HCT116 (cell line): ENCODE data around the gene PTPRZ1. TPM values are rescaled to one million over a fixed set of nuclear protein-coding genes. Genes with fewer than 3 reads are reported as not detected.

ENCODE experiments used
- ATAC-seq: fragments of 200-7000 bp; cut with Tn5 transposase; 2 replicates; pipeline ENCODE4 v1.9.1; 2020; ENCODE audit warnings: mild to moderate bottlenecking, moderate library complexity
- BruUV-seq: library from RNA; stranded (reverse); fragments of 400-500 nt; replicated peaks from 2 replicates; lab custom pipeline; 2021; lab: Mats Ljungman, UMichigan
- CTCF ChIA-PET: fragments of 300-600 bp; sonication (Branson Sonifier 250); formaldehyde crosslinking; loops from one replicate; lab custom pipeline; 2021; ENCODE audit warnings: antibody characterized with exemption; lab: Charles Lee
- POLR2A ChIA-PET: fragments of 300-600, 350-600 bp; sonication (Branson Sonifier 250); formaldehyde crosslinking; loops from one replicate; lab custom pipeline; 2021; ENCODE audit warnings: antibody characterized with exemption; lab: Charles Lee
- RAD21 ChIA-PET, 2 experiments: fragments of 300-600 bp; sonication (Branson Sonifier 250); formaldehyde crosslinking; loops; one replicate each; lab custom pipeline; 2023; ENCODE audit warnings: low total read pairs in 2 of 2; ENCODE audit not compliant: uncharacterized antibody in 2 of 2, unreplicated experiment in 2 of 2, low non-redundant PET in 1 of 2; lab: Charles Lee
- DNase-seq: peaks from one replicate; pipeline ENCODE4 v3.0.0-alpha.2; 2010; ENCODE audit warnings: low read depth, low spot score
- H2AFZ ChIP-seq: fragments of 200-600 bp; shearing (Covaris generic), sonication (generic); 2 replicates; pipeline ENCODE4 v1.6.1; 2017; ENCODE audit warnings: low read depth, mixed run types, mixed read lengths, antibody characterized with exemption, low read length; ENCODE audit not compliant: poor library complexity, severe bottlenecking
- H3K27ac ChIP-seq: 2 replicates; pipeline ENCODE4 v1.5.1; 2012; ENCODE audit warnings: low read depth, low read length
- H3K27me3 ChIP-seq: fragments of 200-600 bp; sonication (generic); 2 replicates; pipeline ENCODE4 v1.6.1; 2016; ENCODE audit warnings: mixed run types, low read length, mixed read lengths; ENCODE audit not compliant: insufficient read depth
- H3K36me3 ChIP-seq, 2 experiments: fragments of 200-500 bp in 1 of 2; fragments of 200-600 bp in 1 of 2; sonication (Bioruptor generic) in 1 of 2; sonication (generic) in 1 of 2; 2 replicates each; pipeline versions ENCODE4 v1.5.1 to v1.6.1; 2014 to 2016; ENCODE audit warnings: low read length in 2 of 2, inconsistent platforms in 1 of 2, mixed read lengths in 1 of 2, mixed run types in 1 of 2; ENCODE audit not compliant: insufficient read depth in 2 of 2, control insufficient read depth in 1 of 2
- H3K4me1 ChIP-seq, 2 experiments: fragments of 200-600 bp in 1 of 2; sonication (generic) in 1 of 2; 2 replicates each; pipeline versions ENCODE4 v1.5.1 to v1.6.1; 2012 to 2017; ENCODE audit warnings: low read length in 2 of 2, inconsistent platforms in 1 of 2, mild to moderate bottlenecking in 1 of 2, mixed read lengths in 1 of 2, mixed run types in 1 of 2, moderate library complexity in 1 of 2; ENCODE audit not compliant: insufficient read depth in 2 of 2, control insufficient read depth in 1 of 2
- H3K4me2 ChIP-seq: fragments of 200-600 bp; sonication (generic); 2 replicates; pipeline ENCODE4 v1.6.1; 2017; ENCODE audit warnings: mixed run types, low read length, mixed read lengths
- H3K4me3 ChIP-seq, 2 experiments: fragments of 200-600 bp in 1 of 2; sonication (generic) in 1 of 2; replicated peaks in 1 of 2; 2 replicates each; pipeline ENCODE4 v1.5.1; 2011 to 2016; ENCODE audit warnings: low read length in 2 of 2, control low read depth in 1 of 2, low read depth in 1 of 2, mild to moderate bottlenecking in 1 of 2, mixed read lengths in 1 of 2, mixed run types in 1 of 2
- H3K79me2 ChIP-seq: fragments of 200-600 bp; sonication (generic); 2 replicates; pipeline ENCODE4 v1.6.1; 2017; ENCODE audit warnings: mild to moderate bottlenecking, mixed run types, low read length, moderate library complexity, mixed read lengths; ENCODE audit not compliant: insufficient read depth
- H3K9ac ChIP-seq: fragments of 200-600 bp; sonication (generic); 2 replicates; pipeline ENCODE4 v1.6.1; 2016; ENCODE audit warnings: low read length, mixed read lengths
- H3K9me2 ChIP-seq: fragments of 200-600 bp; sonication (generic), shearing (Covaris generic); 2 replicates; pipeline ENCODE4 v1.6.1; 2017; ENCODE audit warnings: mixed run types, mild to moderate bottlenecking, moderate library complexity; ENCODE audit not compliant: insufficient read depth
- H3K9me3 ChIP-seq, 2 experiments: fragments of 200-500 bp in 1 of 2; fragments of 200-600 bp in 1 of 2; sonication (Bioruptor generic) in 1 of 2; sonication (generic) in 1 of 2; 2 replicates each; pipeline ENCODE4 v1.6.1; 2014 to 2017; ENCODE audit warnings: low read length in 2 of 2, mixed read lengths in 2 of 2, inconsistent platforms in 1 of 2, low read depth in 1 of 2, mild to moderate bottlenecking in 1 of 2, mixed run types in 1 of 2, moderate library complexity in 1 of 2; ENCODE audit not compliant: control insufficient read depth in 1 of 2, insufficient read depth in 1 of 2
- H4K20me1 ChIP-seq: fragments of 200-600 bp; sonication (generic), shearing (Covaris generic); 2 replicates; pipeline ENCODE4 v1.6.1; 2017; ENCODE audit warnings: mixed run types, mild to moderate bottlenecking, moderate library complexity; ENCODE audit not compliant: insufficient read depth
- ATF3 ChIP-seq: IDR thresholded peaks from 2 replicates; pipeline ENCODE4 v1.6.1; 2012
- CBX3 ChIP-seq: IDR thresholded peaks from 2 replicates; pipeline ENCODE4 v1.6.1; 2012; ENCODE audit warnings: low read depth
- CEBPB ChIP-seq: IDR thresholded peaks from 2 replicates; pipeline ENCODE4 v1.6.1; 2012; ENCODE audit warnings: low read depth
- EGR1 ChIP-seq: IDR thresholded peaks from 2 replicates; pipeline ENCODE4 v1.6.1; 2012; ENCODE audit warnings: low read depth
- ELF1 ChIP-seq: IDR thresholded peaks from 2 replicates; pipeline ENCODE4 v1.6.1; 2012; ENCODE audit warnings: low read depth, borderline replicate concordance
- EZH2 ChIP-seq: fragments of 200-600 bp; sonication (generic); IDR thresholded peaks from 2 replicates; pipeline ENCODE4 v1.6.1; 2017; ENCODE audit warnings: antibody characterized with exemption, mixed run types
- EZH2phosphoT487 ChIP-seq: fragments of 200-600 bp; IDR thresholded peaks from 2 replicates; pipeline ENCODE4 v1.6.1; 2018; ENCODE audit warnings: antibody characterized with exemption, borderline replicate concordance
- FOSL1 ChIP-seq: IDR thresholded peaks from 2 replicates; pipeline ENCODE4 v1.6.1; 2012; ENCODE audit warnings: low read depth
- JUND ChIP-seq: IDR thresholded peaks from 2 replicates; pipeline ENCODE4 v1.6.1; 2012
- MAX ChIP-seq: IDR thresholded peaks from 2 replicates; pipeline ENCODE4 v1.6.1; 2012
- POLR2A ChIP-seq: IDR thresholded peaks from 2 replicates; pipeline ENCODE4 v1.7.0; 2011; ENCODE audit warnings: borderline replicate concordance; ENCODE audit not compliant: insufficient read depth, insufficient read length; ENCODE audit errors: extremely low read depth
- POLR2AphosphoS5 ChIP-seq: IDR thresholded peaks from 2 replicates; pipeline ENCODE4 v1.6.1; 2011; ENCODE audit warnings: mild to moderate bottlenecking, low read depth, low read length, moderate library complexity
- RAD21 ChIP-seq: IDR thresholded peaks from 2 replicates; pipeline ENCODE4 v1.6.1; 2012; ENCODE audit warnings: low read depth, mild to moderate bottlenecking
- SP1 ChIP-seq: IDR thresholded peaks from 2 replicates; pipeline ENCODE4 v1.6.1; 2012; ENCODE audit warnings: low read depth
- SRF ChIP-seq: IDR thresholded peaks from 2 replicates; pipeline ENCODE4 v1.6.1; 2012; ENCODE audit warnings: low read depth
- TCF7L2 ChIP-seq: IDR thresholded peaks from 2 replicates; pipeline ENCODE4 v1.7.0; 2011; ENCODE audit warnings: borderline replicate concordance, inconsistent platforms; ENCODE audit not compliant: insufficient read depth, insufficient read length; ENCODE audit errors: extremely low read depth
- YY1 ChIP-seq: IDR thresholded peaks from 2 replicates; pipeline ENCODE4 v1.6.1; 2011; ENCODE audit warnings: low read length, low read depth, moderate library complexity, mild to moderate bottlenecking; ENCODE audit not compliant: insufficient replicate concordance; ENCODE audit errors: extremely low read depth
- ZFX ChIP-seq: fragments of 450-650 bp; IDR thresholded peaks from 2 replicates; pipeline ENCODE4 v1.6.1; 2017
- intact Hi-C: fragments of 100-400 bp; cut with micrococcal nuclease; formaldehyde crosslinking; loops from 2 replicates; pipeline ENCODE4 v1.10.0; 2022
- total RNA-seq: library from RNA; stranded (reverse); gene quantifications from one replicate; pipeline ENCODE4 v1.2.1, GENCODE V29; 2021; ENCODE audit not compliant: unreplicated experiment
- TF ChIP-seq, protein P1 (sequence below): IDR thresholded peaks from 2 replicates; pipeline ENCODE4 v1.6.1; 2012; ENCODE audit warnings: low read depth
- TF ChIP-seq, protein P2 (sequence below), 3 experiments: fragments of 200-600 bp in 1 of 3; sonication (generic) in 1 of 3; IDR thresholded peaks in 2 of 3; conservative IDR thresholded peaks in 1 of 3; 2 replicates each; pipeline ENCODE4 v1.5.1; 2012 to 2017; ENCODE audit warnings: low read depth in 2 of 3, low read length in 2 of 3, antibody characterized with exemption in 1 of 3, borderline replicate concordance in 1 of 3, control low read depth in 1 of 3, mild to moderate bottlenecking in 1 of 3, mixed read lengths in 1 of 3, mixed run types in 1 of 3, moderate library complexity in 1 of 3; ENCODE audit not compliant: insufficient read depth in 1 of 3

Gene PTPRZ1
- total RNA-seq, 1 experiment from 2014 or later, result 0.25 TPM

DNA sequence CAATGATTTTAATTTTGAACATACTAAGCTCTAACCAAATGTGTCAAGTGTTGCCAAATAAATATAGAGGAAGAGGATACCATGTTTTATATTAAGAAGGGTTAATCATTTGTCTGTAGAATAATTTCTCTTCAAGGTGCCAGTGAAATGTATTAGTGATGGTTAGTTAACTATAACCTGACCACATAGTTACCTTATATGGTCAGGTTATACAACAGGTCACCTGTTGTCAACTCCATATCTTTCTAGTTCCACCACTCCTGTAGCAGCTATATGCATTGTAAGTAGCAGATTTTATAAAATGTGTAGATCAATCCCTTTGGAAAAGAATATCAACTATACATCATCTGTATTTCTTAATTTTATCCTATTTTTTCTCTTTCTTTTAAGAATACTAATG is 35.1 kb downstream of the PTPRZ1 start:
- no TSS peak for BruUV-seq
- H3K4me1 ChIP-seq, result no peaks in the 10 kb centered on the region
- no peak overlapping the region for H2AFZ ChIP-seq
- ChIA-PET CTCF (no interaction called here), POLR2A (no interaction called here), RAD21 (no interaction called here)
- no peaks in the 10 kb centered on the region for H3K27me3 ChIP-seq
- no peak overlapping the region for H3K27ac ChIP-seq
- H4K20me1 ChIP-seq, result no peaks in the 10 kb centered on the region
- intact Hi-C loops, result no loop called here
- H3K9ac ChIP-seq, result no peak overlapping the region
- ATAC-seq (no peak), DNase-seq (no peak)
- no peaks in the 10 kb centered on the region for H3K36me3 ChIP-seq
- H3K4me3 ChIP-seq, result no peak overlapping the region
- H3K9me2 ChIP-seq, result no peaks in the 10 kb centered on the region
- H3K79me2 ChIP-seq, result no peaks in the 10 kb centered on the region
- no peak for TF ChIP-seq ZFX
- no peak for TF ChIP-seq JUND
- TF ChIP-seq MAX, result no peak
- no peak for TF ChIP-seq CBX3
- no peak for TF ChIP-seq TCF7L2
- TF ChIP-seq SP1, result no peak
- no peak for TF ChIP-seq ATF3
- TF ChIP-seq YY1, result no peak
- no peak for TF ChIP-seq POLR2A
- no peak for TF ChIP-seq FOSL1
- TF ChIP-seq ELF1, result no peak
- no peak for TF ChIP-seq SRF
- TF ChIP-seq POLR2AphosphoS5, result no peak
- TF ChIP-seq CEBPB, result no peak
- TF ChIP-seq, protein P1, sequence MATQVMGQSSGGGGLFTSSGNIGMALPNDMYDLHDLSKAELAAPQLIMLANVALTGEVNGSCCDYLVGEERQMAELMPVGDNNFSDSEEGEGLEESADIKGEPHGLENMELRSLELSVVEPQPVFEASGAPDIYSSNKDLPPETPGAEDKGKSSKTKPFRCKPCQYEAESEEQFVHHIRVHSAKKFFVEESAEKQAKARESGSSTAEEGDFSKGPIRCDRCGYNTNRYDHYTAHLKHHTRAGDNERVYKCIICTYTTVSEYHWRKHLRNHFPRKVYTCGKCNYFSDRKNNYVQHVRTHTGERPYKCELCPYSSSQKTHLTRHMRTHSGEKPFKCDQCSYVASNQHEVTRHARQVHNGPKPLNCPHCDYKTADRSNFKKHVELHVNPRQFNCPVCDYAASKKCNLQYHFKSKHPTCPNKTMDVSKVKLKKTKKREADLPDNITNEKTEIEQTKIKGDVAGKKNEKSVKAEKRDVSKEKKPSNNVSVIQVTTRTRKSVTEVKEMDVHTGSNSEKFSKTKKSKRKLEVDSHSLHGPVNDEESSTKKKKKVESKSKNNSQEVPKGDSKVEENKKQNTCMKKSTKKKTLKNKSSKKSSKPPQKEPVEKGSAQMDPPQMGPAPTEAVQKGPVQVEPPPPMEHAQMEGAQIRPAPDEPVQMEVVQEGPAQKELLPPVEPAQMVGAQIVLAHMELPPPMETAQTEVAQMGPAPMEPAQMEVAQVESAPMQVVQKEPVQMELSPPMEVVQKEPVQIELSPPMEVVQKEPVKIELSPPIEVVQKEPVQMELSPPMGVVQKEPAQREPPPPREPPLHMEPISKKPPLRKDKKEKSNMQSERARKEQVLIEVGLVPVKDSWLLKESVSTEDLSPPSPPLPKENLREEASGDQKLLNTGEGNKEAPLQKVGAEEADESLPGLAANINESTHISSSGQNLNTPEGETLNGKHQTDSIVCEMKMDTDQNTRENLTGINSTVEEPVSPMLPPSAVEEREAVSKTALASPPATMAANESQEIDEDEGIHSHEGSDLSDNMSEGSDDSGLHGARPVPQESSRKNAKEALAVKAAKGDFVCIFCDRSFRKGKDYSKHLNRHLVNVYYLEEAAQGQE, result no peak
- no peak for TF ChIP-seq EGR1
- TF ChIP-seq EZH2phosphoT487, result no peak
- no peak for TF ChIP-seq EZH2
- no peak for TF ChIP-seq RAD21
- TF ChIP-seq, protein P2, sequence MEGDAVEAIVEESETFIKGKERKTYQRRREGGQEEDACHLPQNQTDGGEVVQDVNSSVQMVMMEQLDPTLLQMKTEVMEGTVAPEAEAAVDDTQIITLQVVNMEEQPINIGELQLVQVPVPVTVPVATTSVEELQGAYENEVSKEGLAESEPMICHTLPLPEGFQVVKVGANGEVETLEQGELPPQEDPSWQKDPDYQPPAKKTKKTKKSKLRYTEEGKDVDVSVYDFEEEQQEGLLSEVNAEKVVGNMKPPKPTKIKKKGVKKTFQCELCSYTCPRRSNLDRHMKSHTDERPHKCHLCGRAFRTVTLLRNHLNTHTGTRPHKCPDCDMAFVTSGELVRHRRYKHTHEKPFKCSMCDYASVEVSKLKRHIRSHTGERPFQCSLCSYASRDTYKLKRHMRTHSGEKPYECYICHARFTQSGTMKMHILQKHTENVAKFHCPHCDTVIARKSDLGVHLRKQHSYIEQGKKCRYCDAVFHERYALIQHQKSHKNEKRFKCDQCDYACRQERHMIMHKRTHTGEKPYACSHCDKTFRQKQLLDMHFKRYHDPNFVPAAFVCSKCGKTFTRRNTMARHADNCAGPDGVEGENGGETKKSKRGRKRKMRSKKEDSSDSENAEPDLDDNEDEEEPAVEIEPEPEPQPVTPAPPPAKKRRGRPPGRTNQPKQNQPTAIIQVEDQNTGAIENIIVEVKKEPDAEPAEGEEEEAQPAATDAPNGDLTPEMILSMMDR (IDR thresholded peaks at IDR 0.05 in 2 of 3, conservative IDR thresholded peaks at IDR 0.05 in 1 of 3; ENCODE audit: borderline replicate concordance in 1 of 3, insufficient read depth in 1 of 3, low read depth in 2 of 3, low read length in 2 of 3), result no peak
- no peaks in the 10 kb centered on the region for H3K9me3 ChIP-seq
- H3K4me2 ChIP-seq, result no peak overlapping the region
